Measurements from ENCODE around the gene PLXDC2. TPM values are rescaled to one million over a fixed set of nuclear protein-coding genes. Genes with fewer than 3 reads are reported as not detected.

The PLXDC2 gene
- total RNA-seq, 3 donors from 2014 or later (not counting 1 experiment from before 2014, with no cell fraction given) = 16.9 to 22.9 (median 21.6) TPM

- WGBS (ENCODE audit: insufficient coverage) = 56% methylated on average over 1 of the region's 2 CpGs
Measured at GRCh38 chr10:20170661-20171060, 354.4 kb downstream of the PLXDC2 start.

GRCh38 chr10:20173046-20173445 is 356.8 kb downstream of the PLXDC2 start:
- intact Hi-C loops (cut with micrococcal nuclease) = no loop called here
- H3K4me1 ChIP-seq (ENCODE audit: control insufficient read depth, insufficient read depth, low read length) = no peaks in the 10 kb centered on the region
- Mint-ChIP-seq H3K27ac (no peak overlapping the region), H3K36me3 (no peaks in the 10 kb centered on the region), H3K4me3 (no peak overlapping the region), H3K27me3 (ENCODE audit: low read depth in 2 of 2) (no peaks in the 10 kb centered on the region), H3K4me1 (no peaks in the 10 kb centered on the region), H3K9me3 (no peaks in the 10 kb centered on the region)
- H3K36me3 ChIP-seq (ENCODE audit: control insufficient read depth, insufficient read depth, low read length) = no peaks in the 10 kb centered on the region
- H3K4me3 ChIP-seq (ENCODE audit: low read length) = no peak overlapping the region
- DNase-seq (no peak), ATAC-seq (no peak)
- WGBS (ENCODE audit: insufficient coverage) = 100% methylated on average over 3 of the region's 3 CpGs
- H3K27ac ChIP-seq (ENCODE audit: low read length) = no peak overlapping the region
- H3K27me3 ChIP-seq (ENCODE audit: control insufficient read depth, insufficient read depth, low read length) = no peaks in the 10 kb centered on the region
- TF ChIP-seq CTCF (IDR thresholded peaks at IDR 0.05) = no peak
- H3K9me3 ChIP-seq (ENCODE audit: control insufficient read depth, insufficient read depth, low read length) = no peaks in the 10 kb centered on the region

More at GRCh38 chr10:20170661-20171060, 354.4 kb downstream of the PLXDC2 start:
- intact Hi-C loops (cut with micrococcal nuclease) = no loop called here
- H3K27me3 Mint-ChIP-seq (ENCODE audit: low read depth in 2 of 2) = no peaks in the 10 kb centered on the region
- ATAC-seq (no peak), DNase-seq (no peak)
- H3K27ac ChIP-seq (ENCODE audit: low read length) = no peak overlapping the region
- no peak for TF ChIP-seq CTCF (IDR thresholded peaks at IDR 0.05)
- H3K27ac Mint-ChIP-seq = no peak overlapping the region
- no peaks in the 10 kb centered on the region for H3K9me3 ChIP-seq (ENCODE audit: control insufficient read depth, insufficient read depth, low read length)
- no peak overlapping the region for H3K4me3 Mint-ChIP-seq
- H3K27me3 ChIP-seq (ENCODE audit: control insufficient read depth, insufficient read depth, low read length) = no peaks in the 10 kb centered on the region
- no peaks in the 10 kb centered on the region for H3K4me1 Mint-ChIP-seq
- H3K36me3 ChIP-seq (ENCODE audit: control insufficient read depth, insufficient read depth, low read length) = no peaks in the 10 kb centered on the region
- H3K36me3 Mint-ChIP-seq = no peaks in the 10 kb centered on the region
- no peaks in the 10 kb centered on the region for H3K4me1 ChIP-seq (ENCODE audit: control insufficient read depth, insufficient read depth, low read length)
- H3K9me3 Mint-ChIP-seq = no peaks in the 10 kb centered on the region
- H3K4me3 ChIP-seq (ENCODE audit: low read length) = no peak overlapping the region

- Mint-ChIP-seq H3K27ac (no peak overlapping the region), H3K27me3 (ENCODE audit: low read depth in 2 of 2) (no peaks in the 10 kb centered on the region), H3K4me1 (no peaks in the 10 kb centered on the region), H3K9me3 (no peaks in the 10 kb centered on the region), H3K36me3 (no peaks in the 10 kb centered on the region), H3K4me3 (no peak overlapping the region)
- Histone ChIP-seq H3K27ac (ENCODE audit: low read length) (no peak overlapping the region), H3K4me1 (ENCODE audit: control insufficient read depth, insufficient read depth, low read length) (no peaks in the 10 kb centered on the region), H3K9me3 (ENCODE audit: control insufficient read depth, insufficient read depth, low read length) (no peaks in the 10 kb centered on the region), H3K4me3 (ENCODE audit: low read length) (no peak overlapping the region), H3K27me3 (ENCODE audit: control insufficient read depth, insufficient read depth, low read length) (no peaks in the 10 kb centered on the region), H3K36me3 (ENCODE audit: control insufficient read depth, insufficient read depth, low read length) (no peaks in the 10 kb centered on the region)
- 100% methylated on average over 1 of the region's 3 CpGs for WGBS (ENCODE audit: insufficient coverage)
- ATAC-seq (no peak), DNase-seq (no peak)
- no peak for TF ChIP-seq CTCF (IDR thresholded peaks at IDR 0.05)
- intact Hi-C loops (cut with micrococcal nuclease) = no loop called here
Measured at GRCh38 chr10:20175719-20176118, 359.5 kb downstream of the PLXDC2 start.

- Histone ChIP-seq H3K4me1 (ENCODE audit: control insufficient read depth, insufficient read depth, low read length) (no peaks in the 10 kb centered on the region), H3K27me3 (ENCODE audit: control insufficient read depth, insufficient read depth, low read length) (no peaks in the 10 kb centered on the region), H3K9me3 (ENCODE audit: control insufficient read depth, insufficient read depth, low read length) (no peaks in the 10 kb centered on the region), H3K27ac (ENCODE audit: low read length) (no peak overlapping the region), H3K4me3 (ENCODE audit: low read length) (no peak overlapping the region), H3K36me3 (ENCODE audit: control insufficient read depth, insufficient read depth, low read length) (no peaks in the 10 kb centered on the region)
- Mint-ChIP-seq H3K4me1 (peaks cover 0 to 4% of the 10 kb centered on the region in 2 donors), H3K4me3 (no peak overlapping the region), H3K27me3 (ENCODE audit: low read depth in 2 of 2) (no peaks in the 10 kb centered on the region), H3K27ac (no peak overlapping the region), H3K36me3 (no peaks in the 10 kb centered on the region), H3K9me3 (no peaks in the 10 kb centered on the region)
- no peak for TF ChIP-seq CTCF (IDR thresholded peaks at IDR 0.05)
- WGBS (ENCODE audit: insufficient coverage) = 100% methylated on average over 1 of the region's 1 CpG
- no peak for DNase-seq
- ATAC-seq = no peak
- intact Hi-C loops (cut with micrococcal nuclease) = no loop called here
Measured at GRCh38 chr10:20180766-20181165, 364.5 kb downstream of the PLXDC2 start.

All from natural killer cell (primary cell).